ENCODE data around the gene STAP1.

The STAP1 gene

GRCh38 chr4:67565284-67565683 is 6.8 kb downstream of the STAP1 start:
- no peak for DNase-seq

GRCh38 chr4:67566335-67566734 is 7.8 kb downstream of the STAP1 start:
- DNase-seq = no peak

GRCh38 chr4:67568820-67569219 is 10.3 kb downstream of the STAP1 start:
- DNase-seq = no peak

- DNase-seq = no peak
These were observed 12.0 kb downstream of the STAP1 start for GRCh38 chr4:67570537-67570936.

GRCh38 chr4:67571975-67572374 is 13.4 kb downstream of the STAP1 start:
- DNase-seq = no peak

- DNase-seq = no peak
These were observed 14.7 kb downstream of the STAP1 start for GRCh38 chr4:67573193-67573592.

- DNase-seq = no peak
These were observed 16.9 kb downstream of the STAP1 start for GRCh38 chr4:67575232-67576058.

- no peak for DNase-seq
These were observed 17.5 kb downstream of the STAP1 start for GRCh38 chr4:67576059-67576466.

- DNase-seq = no peak
These were observed 18.0 kb downstream of the STAP1 start for GRCh38 chr4:67576538-67576937.

GRCh38 chr4:67580577-67580976 is 22.1 kb downstream of the STAP1 start:
- no peak for DNase-seq

GRCh38 chr4:67581208-67581857 is 22.8 kb downstream of the STAP1 start:
- DNase-seq = no peak

GRCh38 chr4:67581913-67582312 is 23.4 kb downstream of the STAP1 start:
- no peak for DNase-seq

GRCh38 chr4:67584496-67584895 is 26.0 kb downstream of the STAP1 start:
- no peak for DNase-seq

GRCh38 chr4:67587156-67587555 is 28.6 kb downstream of the STAP1 start:
- DNase-seq = no peak

- no peak for DNase-seq
These were observed 35.2 kb downstream of the STAP1 start for GRCh38 chr4:67593741-67594175.

- no peak for DNase-seq
These were observed 44.9 kb downstream of the STAP1 start for GRCh38 chr4:67603310-67604028.

- no peak for DNase-seq
These were observed 45.5 kb downstream of the STAP1 start for GRCh38 chr4:67604029-67604381.

GRCh38 chr4:67604749-67605148 is 46.2 kb downstream of the STAP1 start:
- DNase-seq = no peak

GRCh38 chr4:67608027-67608426 is 49.5 kb downstream of the STAP1 start:
- DNase-seq = no peak

GRCh38 chr4:67614186-67614585 is 55.7 kb downstream of the STAP1 start:
- DNase-seq = no peak

GRCh38 chr4:67615119-67615518 is 56.6 kb downstream of the STAP1 start:
- no peak for DNase-seq

GRCh38 chr4:67616478-67616877 is 58.0 kb downstream of the STAP1 start:
- no peak for DNase-seq

- no peak for DNase-seq
These were observed 66.4 kb downstream of the STAP1 start for GRCh38 chr4:67624939-67625338.

- no peak for DNase-seq
These were observed 74.0 kb downstream of the STAP1 start for GRCh38 chr4:67632492-67632891.

Data from NCI-H446 (cell line).